GM12878 (cell line): Measurements from ENCODE around the gene PPP1R1C. TPM values are rescaled to one million over a fixed set of nuclear protein-coding genes. Genes with fewer than 3 reads are reported as not detected.

Experiments used
- ATF2 ChIP-seq: IDR thresholded peaks from 2 replicates; pipeline ENCODE4 v1.6.1; 2012; ENCODE audit warnings: low read length, inconsistent platforms
- ELK1 ChIP-seq: IDR thresholded peaks from 2 replicates; pipeline ENCODE4 v1.6.1; 2012; ENCODE audit warnings: low read depth, low read length, improper control_type of control experiment
- HCFC1 ChIP-seq: fragments of 150-350 bp; IDR thresholded peaks from 2 replicates; pipeline ENCODE4 v1.6.1; 2014; ENCODE audit warnings: low read length
- KLF5 ChIP-seq: fragments of 450-650 bp; IDR thresholded peaks from 2 replicates; pipeline ENCODE4 v1.6.1; 2014; ENCODE audit warnings: mild to moderate bottlenecking; ENCODE audit not compliant: partially characterized antibody
- MTA2 ChIP-seq: fragments of 450-650 bp; IDR thresholded peaks from 2 replicates; pipeline ENCODE4 v1.6.1; 2016; ENCODE audit warnings: low read depth, mild to moderate bottlenecking, moderate library complexity
- NBN ChIP-seq: fragments of 450-650 bp; IDR thresholded peaks from 2 replicates; pipeline ENCODE4 v1.6.1; 2016
- NFXL1 ChIP-seq: fragments of 450-650 bp; IDR thresholded peaks from 2 replicates; pipeline ENCODE4 v1.6.1; 2017; ENCODE audit warnings: antibody characterized with exemption, mild to moderate bottlenecking, borderline replicate concordance
- PAX5 ChIP-seq: IDR thresholded peaks from 2 replicates; pipeline ENCODE4 v1.6.1; 2011; ENCODE audit warnings: low read depth, low read length, borderline replicate concordance
- PML ChIP-seq: IDR thresholded peaks from 2 replicates; pipeline ENCODE4 v1.6.1; 2012; ENCODE audit warnings: low read length, inconsistent platforms
- SIN3A ChIP-seq: IDR thresholded peaks from 2 replicates; pipeline ENCODE4 v1.6.1; 2012; ENCODE audit warnings: low read depth, low read length, improper control_type of control experiment
- SUZ12 ChIP-seq: fragments of 200-600 bp; sonication (generic); IDR thresholded peaks from one replicate; pipeline ENCODE4 v1.6.1; 2018; ENCODE audit warnings: antibody characterized with exemption, mild to moderate bottlenecking; ENCODE audit not compliant: unreplicated experiment
- TARDBP ChIP-seq: IDR thresholded peaks from 2 replicates; pipeline ENCODE4 v1.6.1; 2016; ENCODE audit warnings: borderline replicate concordance
- ZBTB11 ChIP-seq: fragments of 450-650 bp; formaldehyde crosslinking; IDR thresholded peaks from 2 replicates; pipeline ENCODE4 v1.5.0; 2022; ENCODE audit warnings: mild to moderate bottlenecking, missing genetic modification characterization
- ZNF24 ChIP-seq: fragments of 450-650 bp; IDR thresholded peaks from 2 replicates; pipeline ENCODE4 v1.6.1; 2017; ENCODE audit warnings: antibody characterized with exemption, mild to moderate bottlenecking
- ZZZ3 ChIP-seq: IDR thresholded peaks from 2 replicates; pipeline ENCODE4 v1.6.1; 2011; ENCODE audit warnings: low read depth; ENCODE audit not compliant: control insufficient read depth, insufficient read length
- polyA plus RNA-seq, 11 experiments: library from polyadenylated mRNA; depleted of rRNA in 4 of 11; unstranded in 6 of 11; stranded (reverse) in 5 of 11; fragments of >200 nt; fragmentation: Nextera tagmentation in 4 of 11; fragmentation: Illumina TruSeq in 1 of 11; extraction: Ambion mirVana in 4 of 11; extraction: Trizol in 1 of 11; gene quantifications; 1 replicate in 1 of 11; 2 replicates in 10 of 11; pipeline versions ENCODE4 v1.2.1 to v1.2.3, GENCODE V29; 2011 to 2016; ENCODE audit warnings: inconsistent platforms in 2 of 11, missing spikeins in 2 of 11, low read depth in 1 of 11
- total RNA-seq, 4 experiments: library from RNA; depleted of rRNA in 3 of 4; stranded (reverse); fragments of >200 nt in 3 of 4; fragmentation: Illumina TruSeq in 1 of 4; extraction: Trizol in 1 of 4; gene quantifications; 2 replicates each; pipeline versions ENCODE4 v1.2.1 to v1.2.3, GENCODE V29; 2013 to 2021
- TF ChIP-seq, protein P1 (sequence below): IDR thresholded peaks from 2 replicates; pipeline ENCODE4 v1.6.1; 2012; ENCODE audit warnings: mild to moderate bottlenecking, low read depth, low read length
- TF ChIP-seq, protein P2 (sequence below): fragments of 450-650 bp; IDR thresholded peaks from 2 replicates; pipeline ENCODE4 v1.6.1; 2016; ENCODE audit warnings: mild to moderate bottlenecking, moderate library complexity, borderline replicate concordance

The PPP1R1C gene
- total and polyA plus RNA-seq, 10 of the 15 experiments (the other 5 are each of a cell fraction or from before 2014, with no cell fraction given), result 0.11 TPM; not detected in 9

GRCh38 chr2:181991171-181991885, 5.7 kb downstream of the PPP1R1C start (continued):
- TF ChIP-seq, protein P1, sequence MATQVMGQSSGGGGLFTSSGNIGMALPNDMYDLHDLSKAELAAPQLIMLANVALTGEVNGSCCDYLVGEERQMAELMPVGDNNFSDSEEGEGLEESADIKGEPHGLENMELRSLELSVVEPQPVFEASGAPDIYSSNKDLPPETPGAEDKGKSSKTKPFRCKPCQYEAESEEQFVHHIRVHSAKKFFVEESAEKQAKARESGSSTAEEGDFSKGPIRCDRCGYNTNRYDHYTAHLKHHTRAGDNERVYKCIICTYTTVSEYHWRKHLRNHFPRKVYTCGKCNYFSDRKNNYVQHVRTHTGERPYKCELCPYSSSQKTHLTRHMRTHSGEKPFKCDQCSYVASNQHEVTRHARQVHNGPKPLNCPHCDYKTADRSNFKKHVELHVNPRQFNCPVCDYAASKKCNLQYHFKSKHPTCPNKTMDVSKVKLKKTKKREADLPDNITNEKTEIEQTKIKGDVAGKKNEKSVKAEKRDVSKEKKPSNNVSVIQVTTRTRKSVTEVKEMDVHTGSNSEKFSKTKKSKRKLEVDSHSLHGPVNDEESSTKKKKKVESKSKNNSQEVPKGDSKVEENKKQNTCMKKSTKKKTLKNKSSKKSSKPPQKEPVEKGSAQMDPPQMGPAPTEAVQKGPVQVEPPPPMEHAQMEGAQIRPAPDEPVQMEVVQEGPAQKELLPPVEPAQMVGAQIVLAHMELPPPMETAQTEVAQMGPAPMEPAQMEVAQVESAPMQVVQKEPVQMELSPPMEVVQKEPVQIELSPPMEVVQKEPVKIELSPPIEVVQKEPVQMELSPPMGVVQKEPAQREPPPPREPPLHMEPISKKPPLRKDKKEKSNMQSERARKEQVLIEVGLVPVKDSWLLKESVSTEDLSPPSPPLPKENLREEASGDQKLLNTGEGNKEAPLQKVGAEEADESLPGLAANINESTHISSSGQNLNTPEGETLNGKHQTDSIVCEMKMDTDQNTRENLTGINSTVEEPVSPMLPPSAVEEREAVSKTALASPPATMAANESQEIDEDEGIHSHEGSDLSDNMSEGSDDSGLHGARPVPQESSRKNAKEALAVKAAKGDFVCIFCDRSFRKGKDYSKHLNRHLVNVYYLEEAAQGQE, result no peak
- no peak for TF ChIP-seq ZZZ3
- peak; percentile 66; the same call in 1 of the 2 replicates for TF ChIP-seq ATF2
- TF ChIP-seq NFXL1, result no peak
- no peak for TF ChIP-seq SUZ12
- no peak for TF ChIP-seq ZNF24
- TF ChIP-seq KLF5, result no peak
- no peak for TF ChIP-seq PAX5
- TF ChIP-seq ZBTB11 (CRISPR knock-in tag), result no peak
- no peak for TF ChIP-seq HCFC1
- TF ChIP-seq ELK1, result no peak
- TF ChIP-seq SIN3A, result no peak
- TF ChIP-seq MTA2, result peak; percentile 89
- TF ChIP-seq NBN, result no peak
- TF ChIP-seq, protein P2, sequence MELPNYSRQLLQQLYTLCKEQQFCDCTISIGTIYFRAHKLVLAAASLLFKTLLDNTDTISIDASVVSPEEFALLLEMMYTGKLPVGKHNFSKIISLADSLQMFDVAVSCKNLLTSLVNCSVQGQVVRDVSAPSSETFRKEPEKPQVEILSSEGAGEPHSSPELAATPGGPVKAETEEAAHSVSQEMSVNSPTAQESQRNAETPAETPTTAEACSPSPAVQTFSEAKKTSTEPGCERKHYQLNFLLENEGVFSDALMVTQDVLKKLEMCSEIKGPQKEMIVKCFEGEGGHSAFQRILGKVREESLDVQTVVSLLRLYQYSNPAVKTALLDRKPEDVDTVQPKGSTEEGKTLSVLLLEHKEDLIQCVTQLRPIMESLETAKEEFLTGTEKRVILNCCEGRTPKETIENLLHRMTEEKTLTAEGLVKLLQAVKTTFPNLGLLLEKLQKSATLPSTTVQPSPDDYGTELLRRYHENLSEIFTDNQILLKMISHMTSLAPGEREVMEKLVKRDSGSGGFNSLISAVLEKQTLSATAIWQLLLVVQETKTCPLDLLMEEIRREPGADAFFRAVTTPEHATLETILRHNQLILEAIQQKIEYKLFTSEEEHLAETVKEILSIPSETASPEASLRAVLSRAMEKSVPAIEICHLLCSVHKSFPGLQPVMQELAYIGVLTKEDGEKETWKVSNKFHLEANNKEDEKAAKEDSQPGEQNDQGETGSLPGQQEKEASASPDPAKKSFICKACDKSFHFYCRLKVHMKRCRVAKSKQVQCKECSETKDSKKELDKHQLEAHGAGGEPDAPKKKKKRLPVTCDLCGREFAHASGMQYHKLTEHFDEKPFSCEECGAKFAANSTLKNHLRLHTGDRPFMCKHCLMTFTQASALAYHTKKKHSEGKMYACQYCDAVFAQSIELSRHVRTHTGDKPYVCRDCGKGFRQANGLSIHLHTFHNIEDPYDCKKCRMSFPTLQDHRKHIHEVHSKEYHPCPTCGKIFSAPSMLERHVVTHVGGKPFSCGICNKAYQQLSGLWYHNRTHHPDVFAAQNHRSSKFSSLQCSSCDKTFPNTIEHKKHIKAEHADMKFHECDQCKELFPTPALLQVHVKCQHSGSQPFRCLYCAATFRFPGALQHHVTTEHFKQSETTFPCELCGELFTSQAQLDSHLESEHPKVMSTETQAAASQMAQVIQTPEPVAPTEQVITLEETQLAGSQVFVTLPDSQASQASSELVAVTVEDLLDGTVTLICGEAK, result no peak
- TF ChIP-seq PML, result no peak
- TF ChIP-seq TARDBP, result no peak
